NT2/D1 (cell line): ENCODE data around the gene FOXP1.

ENCODE experiments used
- SUZ12 ChIP-seq: IDR thresholded peaks from 2 replicates; pipeline ENCODE4 v1.6.1; 2011; ENCODE audit not compliant: insufficient read length, insufficient read depth; ENCODE audit errors: extremely low read depth
- ZNF274 ChIP-seq: IDR thresholded peaks from 2 replicates; pipeline ENCODE4 v1.6.1; 2011; ENCODE audit warnings: mild to moderate bottlenecking, low read depth, low read length

DNA sequence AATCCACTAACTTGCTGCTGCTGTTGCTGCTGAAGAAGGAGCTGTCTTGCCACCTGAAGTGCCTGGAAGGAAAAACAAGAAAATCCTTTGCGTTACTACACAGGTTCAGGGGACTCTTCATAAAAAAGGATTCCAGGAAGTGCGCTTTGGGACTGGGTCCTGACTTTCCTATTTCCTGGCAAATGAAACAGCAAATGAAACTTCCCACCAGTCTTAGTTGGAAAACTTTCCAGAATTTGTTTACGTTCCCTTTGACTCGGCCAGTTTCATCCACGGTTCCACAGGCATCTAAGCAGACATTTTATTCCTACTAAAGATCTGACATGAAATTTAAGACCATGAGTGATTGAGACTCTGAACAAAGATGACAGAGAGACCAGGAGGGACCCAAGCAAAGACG, 471.0 kb downstream of the FOXP1 start:
- TF ChIP-seq SUZ12: no peak
- TF ChIP-seq ZNF274: no peak
